SK-N-SH (cell line): ENCODE measurements around the gene SRD5A1. TPM values are rescaled to one million over a fixed set of nuclear protein-coding genes. Genes with fewer than 3 reads are reported as not detected.

Source experiments
- CTCF ChIA-PET: fragments of 300-600, 350-600 bp; formaldehyde crosslinking; extraction: SDS; loops from one replicate; lab custom pipeline; 2021; lab: Yijun Ruan, JAX
- POLR2A ChIA-PET: fragments of 350-600 bp; sonication (Branson Sonifier 250); formaldehyde crosslinking; extraction: SDS; loops from one replicate; lab custom pipeline; 2020; ENCODE audit warnings: antibody characterized with exemption, inconsistent platforms; lab: Yijun Ruan, JAX
- DNase-seq: peaks from one replicate; pipeline ENCODE4 v3.0.0; 2012
- H2AFZ ChIP-seq: fragments of 200-600 bp; sonication (generic); 2 replicates; pipeline ENCODE4 v1.8.1; 2016; ENCODE audit warnings: antibody characterized with exemption, mild to moderate bottlenecking, low read depth
- H3F3A ChIP-seq: fragments of 200-600 bp; sonication (generic); replicated peaks from 2 replicates; pipeline ENCODE3; 2016; ENCODE audit warnings: antibody characterized with exemption, mild to moderate bottlenecking; ENCODE audit not compliant: insufficient read depth
- H3K27ac ChIP-seq, 2 experiments: fragments of 200-500 bp in 1 of 2; fragments of 200-600 bp in 1 of 2; sonication (Bioruptor generic) in 1 of 2; sonication (generic), shearing (Covaris generic) in 1 of 2; 2 replicates each; pipeline versions ENCODE4 v1.5.1 to v1.6.1; 2014 to 2016; ENCODE audit warnings: low read depth in 2 of 2, inconsistent platforms in 1 of 2, low read length in 1 of 2, mild to moderate bottlenecking in 1 of 2, mixed read lengths in 1 of 2
- H3K27me3 ChIP-seq: fragments of 200-600 bp; sonication (generic), shearing (Covaris generic); 2 replicates; pipeline ENCODE4 v1.6.1; 2016; ENCODE audit warnings: mixed run types; ENCODE audit not compliant: insufficient read depth
- H3K36me3 ChIP-seq, 2 experiments: fragments of 200-500 bp in 1 of 2; fragments of 200-600 bp in 1 of 2; sonication (Bioruptor generic) in 1 of 2; sonication (generic) in 1 of 2; replicated peaks in 1 of 2; 2 replicates each; pipeline versions ENCODE3 to v1.5.1; 2014 to 2016; ENCODE audit warnings: low read length in 1 of 2, mild to moderate bottlenecking in 1 of 2; ENCODE audit not compliant: insufficient read depth in 2 of 2, control insufficient read depth in 1 of 2
- H3K4me1 ChIP-seq, 2 experiments: fragments of 200-500 bp in 1 of 2; fragments of 200-600 bp in 1 of 2; sonication (Bioruptor generic) in 1 of 2; sonication (generic), shearing (Covaris generic) in 1 of 2; 2 replicates each; pipeline versions ENCODE4 v1.5.1 to v1.6.1; 2014 to 2016; ENCODE audit warnings: low read depth in 1 of 2, low read length in 1 of 2, mixed run types in 1 of 2; ENCODE audit not compliant: insufficient read depth in 2 of 2, control insufficient read depth in 1 of 2
- H3K4me2 ChIP-seq: fragments of 200-600 bp; sonication (generic), shearing (Covaris generic); 2 replicates; pipeline ENCODE4 v1.6.1; 2017; ENCODE audit warnings: mixed run types
- H3K4me3 ChIP-seq, 2 experiments: fragments of 200-500 bp in 1 of 2; fragments of 200-600 bp in 1 of 2; sonication (Bioruptor generic) in 1 of 2; sonication (generic), shearing (Covaris generic) in 1 of 2; 2 replicates each; pipeline versions ENCODE4 v1.5.1 to v1.8.1; 2014 to 2016; ENCODE audit warnings: low read depth in 2 of 2, inconsistent platforms in 1 of 2, low read length in 1 of 2, mild to moderate bottlenecking in 1 of 2, mixed read lengths in 1 of 2, moderate library complexity in 1 of 2
- H3K79me2 ChIP-seq: fragments of 200-600 bp; sonication (generic); 2 replicates; pipeline ENCODE4 v1.8.1; 2017; ENCODE audit warnings: mild to moderate bottlenecking; ENCODE audit not compliant: insufficient read depth
- H3K9ac ChIP-seq: fragments of 200-600 bp; sonication (generic); 2 replicates; pipeline ENCODE4 v1.6.1; 2017; ENCODE audit warnings: mixed run types
- H3K9me2 ChIP-seq: fragments of 200-600 bp; sonication (generic); 2 replicates; pipeline ENCODE4 v1.6.1; 2017; ENCODE audit warnings: mixed run types
- H3K9me3 ChIP-seq: fragments of 200-600 bp; sonication (generic); 2 replicates; pipeline ENCODE4 v1.6.1; 2017; ENCODE audit warnings: mixed run types, mild to moderate bottlenecking, moderate library complexity
- H4K20me1 ChIP-seq: fragments of 200-600 bp; sonication (generic); 2 replicates; pipeline ENCODE4 v1.6.1; 2017; ENCODE audit warnings: mild to moderate bottlenecking, mixed run types; ENCODE audit not compliant: insufficient read depth
- CHD2 ChIP-seq: fragments of 150-350 bp; IDR thresholded peaks from 2 replicates; pipeline ENCODE4 v1.6.1; 2018; ENCODE audit warnings: low read length; ENCODE audit not compliant: partially characterized antibody
- ELF1 ChIP-seq: IDR thresholded peaks from 2 replicates; pipeline ENCODE4 v1.4.0; 2012
- EP300 ChIP-seq, 2 experiments: IDR thresholded peaks; 2 replicates each; pipeline versions ENCODE4 v1.4.0 to v1.6.1; 2012; ENCODE audit warnings: borderline replicate concordance in 1 of 2, low read depth in 1 of 2, low read length in 1 of 2
- EZH2phosphoT487 ChIP-seq: fragments of 200-600 bp; sonication (generic); IDR thresholded peaks from 2 replicates; pipeline ENCODE4 v1.6.1; 2017; ENCODE audit warnings: low read depth, mixed run types, mild to moderate bottlenecking, antibody characterized with exemption, moderate library complexity, borderline replicate concordance
- FOXJ3 ChIP-seq: sonication (generic); formaldehyde crosslinking; IDR thresholded peaks from 2 replicates; pipeline ENCODE4 v1.5.1; 2020; ENCODE audit warnings: mild to moderate bottlenecking, missing genetic modification reagents
- FOXM1 ChIP-seq: IDR thresholded peaks from 2 replicates; pipeline ENCODE4 v1.4.0; 2012; ENCODE audit warnings: low read depth, mild to moderate bottlenecking
- GABPA ChIP-seq: IDR thresholded peaks from 2 replicates; pipeline ENCODE4 v1.4.0; 2012; ENCODE audit warnings: low read depth, mild to moderate bottlenecking
- GATA2 ChIP-seq: sonication (generic); formaldehyde crosslinking; IDR thresholded peaks from 2 replicates; pipeline ENCODE4 v1.5.0; 2020; ENCODE audit warnings: mild to moderate bottlenecking, missing genetic modification reagents
- MEF2A ChIP-seq: IDR thresholded peaks from 2 replicates; pipeline ENCODE4 v1.4.0; 2012; ENCODE audit warnings: low read depth, borderline replicate concordance
- MXI1 ChIP-seq: IDR thresholded peaks from 2 replicates; pipeline ENCODE4 v1.6.1; 2012; ENCODE audit warnings: mild to moderate bottlenecking, low read depth, low read length, improper control_type of control experiment
- NRF1 ChIP-seq: IDR thresholded peaks from 2 replicates; pipeline ENCODE4 v1.6.1; 2012; ENCODE audit warnings: low read depth, mild to moderate bottlenecking, low read length
- POLR2AphosphoS5 ChIP-seq: IDR thresholded peaks from 2 replicates; pipeline ENCODE4 v1.6.1; 2012; ENCODE audit warnings: low read depth, low read length
- RAD21 ChIP-seq: IDR thresholded peaks from 2 replicates; pipeline ENCODE4 v1.6.1; 2012; ENCODE audit warnings: mild to moderate bottlenecking, low read length
- RFX5 ChIP-seq: IDR thresholded peaks from 2 replicates; pipeline ENCODE4 v1.6.1; 2012; ENCODE audit warnings: mild to moderate bottlenecking, improper control_type of control experiment, low read length
- SIN3A ChIP-seq: IDR thresholded peaks from 2 replicates; pipeline ENCODE4 v1.6.1; 2012; ENCODE audit warnings: low read depth, mild to moderate bottlenecking, low read length, moderate library complexity, borderline replicate concordance
- TAF1 ChIP-seq: IDR thresholded peaks from 2 replicates; pipeline ENCODE4 v1.6.1; 2012; ENCODE audit warnings: low read depth, mild to moderate bottlenecking, low read length, moderate library complexity, borderline replicate concordance
- TCF12 ChIP-seq: IDR thresholded peaks from 2 replicates; pipeline ENCODE4 v1.4.0; 2012
- WGBS: methylation state at CpG from one replicate; pipeline ENCODE4 v1.1.6; 2017; ENCODE audit warnings: low lambda C conversion rate; 5-methylcytosine and 5-hydroxymethylcytosine counted together
- polyA plus RNA-seq, 3 experiments: library from polyadenylated mRNA; depleted of rRNA; stranded (reverse); fragments of >200 nt; gene quantifications; 2 replicates each; pipeline ENCODE4 v1.2.3, GENCODE V29; 2012
- TF ChIP-seq, protein P1 (sequence below): fragments of 150-350 bp; IDR thresholded peaks from 2 replicates; pipeline ENCODE4 v1.6.1; 2017; ENCODE audit warnings: antibody characterized with exemption, low read length, low read depth, borderline replicate concordance
- TF ChIP-seq, protein P2 (sequence below): fragments of 200-600 bp; sonication (generic); IDR thresholded peaks from 2 replicates; pipeline ENCODE4 v1.6.1; 2017; ENCODE audit warnings: antibody characterized with exemption, mild to moderate bottlenecking, moderate library complexity
- TF ChIP-seq, protein P3 (sequence below): IDR thresholded peaks from 2 replicates; pipeline ENCODE4 v1.6.1; 2012; ENCODE audit warnings: mild to moderate bottlenecking, low read depth, low read length, moderate library complexity
- TF ChIP-seq, protein P4 (sequence below): IDR thresholded peaks from 2 replicates; pipeline ENCODE4; 2012
- TF ChIP-seq, protein P5 (sequence below): IDR thresholded peaks from 2 replicates; pipeline ENCODE4 v1.4.0; 2012; ENCODE audit warnings: low read depth

Gene SRD5A1
- polyA plus RNA-seq, 1 of the 3 experiments (the other 2 are of a cell fraction) = 24.0 TPM

DNA sequence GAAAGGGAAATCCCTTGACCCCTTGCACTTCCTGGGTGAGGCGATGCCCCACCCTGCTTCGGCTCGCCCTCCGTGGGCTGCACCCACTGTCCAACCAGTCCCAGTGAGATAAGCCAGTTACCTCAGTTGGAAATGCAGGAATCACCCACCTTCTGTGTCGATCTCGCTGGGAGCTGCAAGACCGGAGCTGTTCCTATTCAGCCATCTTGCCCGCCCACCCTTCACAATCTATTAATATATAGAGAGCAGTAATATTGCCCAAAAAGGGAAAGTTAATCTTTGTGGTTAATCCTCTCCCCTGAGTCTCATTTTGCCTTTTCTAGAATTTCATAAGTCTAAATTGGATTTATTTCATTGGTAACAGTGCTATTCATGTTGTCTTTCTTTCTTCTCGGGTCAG, 16.4 kb downstream of the SRD5A1 start:
- H4K20me1 ChIP-seq = no peaks in the 10 kb centered on the region
- H3K79me2 ChIP-seq = peaks cover 69% of the 10 kb centered on the region
- over 99% methylated on average over 9 of the region's 9 CpGs for WGBS
- H3K36me3 ChIP-seq = peaks cover 10 to 20% of the 10 kb centered on the region in 2 experiments
- no peak overlapping the region for H3K4me2 ChIP-seq
- H2AFZ ChIP-seq = no peak overlapping the region
- no peak overlapping the region for H3K9ac ChIP-seq
- peaks cover 6% of the 10 kb centered on the region for H3K9me3 ChIP-seq
- no peak for DNase-seq
- H3K4me1 ChIP-seq = no peaks in the 10 kb centered on the region
- ChIA-PET CTCF (no interaction called here), POLR2A (no interaction called here)
- no peak overlapping the region for H3K4me3 ChIP-seq
- H3K9me2 ChIP-seq = no peaks in the 10 kb centered on the region
- no peak overlapping the region for H3K27ac ChIP-seq
- H3K27me3 ChIP-seq = no peaks in the 10 kb centered on the region
- no peaks in the 10 kb centered on the region for H3F3A ChIP-seq
- TF ChIP-seq GATA2 (CRISPR knock-in tag) (no peak), TCF12 (no peak), FOXM1 (no peak), RAD21 (no peak), FOXJ3 (CRISPR knock-in tag) (no peak), TAF1 (no peak), GABPA (no peak), POLR2AphosphoS5 (no peak)
- TF ChIP-seq, protein P1, sequence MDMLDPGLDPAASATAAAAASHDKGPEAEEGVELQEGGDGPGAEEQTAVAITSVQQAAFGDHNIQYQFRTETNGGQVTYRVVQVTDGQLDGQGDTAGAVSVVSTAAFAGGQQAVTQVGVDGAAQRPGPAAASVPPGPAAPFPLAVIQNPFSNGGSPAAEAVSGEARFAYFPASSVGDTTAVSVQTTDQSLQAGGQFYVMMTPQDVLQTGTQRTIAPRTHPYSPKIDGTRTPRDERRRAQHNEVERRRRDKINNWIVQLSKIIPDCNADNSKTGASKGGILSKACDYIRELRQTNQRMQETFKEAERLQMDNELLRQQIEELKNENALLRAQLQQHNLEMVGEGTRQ = no peak
- TF ChIP-seq, protein P2, sequence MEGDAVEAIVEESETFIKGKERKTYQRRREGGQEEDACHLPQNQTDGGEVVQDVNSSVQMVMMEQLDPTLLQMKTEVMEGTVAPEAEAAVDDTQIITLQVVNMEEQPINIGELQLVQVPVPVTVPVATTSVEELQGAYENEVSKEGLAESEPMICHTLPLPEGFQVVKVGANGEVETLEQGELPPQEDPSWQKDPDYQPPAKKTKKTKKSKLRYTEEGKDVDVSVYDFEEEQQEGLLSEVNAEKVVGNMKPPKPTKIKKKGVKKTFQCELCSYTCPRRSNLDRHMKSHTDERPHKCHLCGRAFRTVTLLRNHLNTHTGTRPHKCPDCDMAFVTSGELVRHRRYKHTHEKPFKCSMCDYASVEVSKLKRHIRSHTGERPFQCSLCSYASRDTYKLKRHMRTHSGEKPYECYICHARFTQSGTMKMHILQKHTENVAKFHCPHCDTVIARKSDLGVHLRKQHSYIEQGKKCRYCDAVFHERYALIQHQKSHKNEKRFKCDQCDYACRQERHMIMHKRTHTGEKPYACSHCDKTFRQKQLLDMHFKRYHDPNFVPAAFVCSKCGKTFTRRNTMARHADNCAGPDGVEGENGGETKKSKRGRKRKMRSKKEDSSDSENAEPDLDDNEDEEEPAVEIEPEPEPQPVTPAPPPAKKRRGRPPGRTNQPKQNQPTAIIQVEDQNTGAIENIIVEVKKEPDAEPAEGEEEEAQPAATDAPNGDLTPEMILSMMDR = no peak
- TF ChIP-seq, protein P3, sequence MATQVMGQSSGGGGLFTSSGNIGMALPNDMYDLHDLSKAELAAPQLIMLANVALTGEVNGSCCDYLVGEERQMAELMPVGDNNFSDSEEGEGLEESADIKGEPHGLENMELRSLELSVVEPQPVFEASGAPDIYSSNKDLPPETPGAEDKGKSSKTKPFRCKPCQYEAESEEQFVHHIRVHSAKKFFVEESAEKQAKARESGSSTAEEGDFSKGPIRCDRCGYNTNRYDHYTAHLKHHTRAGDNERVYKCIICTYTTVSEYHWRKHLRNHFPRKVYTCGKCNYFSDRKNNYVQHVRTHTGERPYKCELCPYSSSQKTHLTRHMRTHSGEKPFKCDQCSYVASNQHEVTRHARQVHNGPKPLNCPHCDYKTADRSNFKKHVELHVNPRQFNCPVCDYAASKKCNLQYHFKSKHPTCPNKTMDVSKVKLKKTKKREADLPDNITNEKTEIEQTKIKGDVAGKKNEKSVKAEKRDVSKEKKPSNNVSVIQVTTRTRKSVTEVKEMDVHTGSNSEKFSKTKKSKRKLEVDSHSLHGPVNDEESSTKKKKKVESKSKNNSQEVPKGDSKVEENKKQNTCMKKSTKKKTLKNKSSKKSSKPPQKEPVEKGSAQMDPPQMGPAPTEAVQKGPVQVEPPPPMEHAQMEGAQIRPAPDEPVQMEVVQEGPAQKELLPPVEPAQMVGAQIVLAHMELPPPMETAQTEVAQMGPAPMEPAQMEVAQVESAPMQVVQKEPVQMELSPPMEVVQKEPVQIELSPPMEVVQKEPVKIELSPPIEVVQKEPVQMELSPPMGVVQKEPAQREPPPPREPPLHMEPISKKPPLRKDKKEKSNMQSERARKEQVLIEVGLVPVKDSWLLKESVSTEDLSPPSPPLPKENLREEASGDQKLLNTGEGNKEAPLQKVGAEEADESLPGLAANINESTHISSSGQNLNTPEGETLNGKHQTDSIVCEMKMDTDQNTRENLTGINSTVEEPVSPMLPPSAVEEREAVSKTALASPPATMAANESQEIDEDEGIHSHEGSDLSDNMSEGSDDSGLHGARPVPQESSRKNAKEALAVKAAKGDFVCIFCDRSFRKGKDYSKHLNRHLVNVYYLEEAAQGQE = no peak

DNA sequence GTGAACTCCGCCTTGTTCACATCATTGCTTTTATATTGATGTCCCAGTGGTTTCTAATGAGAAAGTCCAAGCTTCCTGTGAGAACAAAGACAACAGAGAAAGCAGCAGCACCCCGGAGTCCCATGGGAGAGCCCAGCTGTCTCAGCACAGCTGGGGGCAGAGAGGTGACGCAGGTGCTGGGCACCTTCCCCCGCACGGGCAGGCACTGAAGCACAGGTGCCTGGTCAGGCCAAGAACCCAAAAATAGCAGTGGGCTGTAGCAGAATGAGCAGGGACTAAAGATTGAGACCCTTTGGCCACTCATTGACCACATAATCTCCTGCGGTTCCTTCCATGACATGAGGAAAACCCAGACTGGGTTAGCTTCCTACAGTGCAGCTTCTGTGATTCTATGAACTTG, 18.8 kb downstream of the SRD5A1 start:
- ChIA-PET CTCF (no interaction called here), POLR2A (no interaction called here)
- no peaks in the 10 kb centered on the region for H3K4me1 ChIP-seq
- H3K27ac ChIP-seq = no peak overlapping the region
- H3K9me3 ChIP-seq = peaks cover 6% of the 10 kb centered on the region
- 76% methylated on average over 5 of the region's 6 CpGs for WGBS
- H3K4me2 ChIP-seq = no peak overlapping the region
- H2AFZ ChIP-seq = no peak overlapping the region
- peaks cover 21 to 36% of the 10 kb centered on the region in 2 experiments for H3K36me3 ChIP-seq
- H3K4me3 ChIP-seq = no peak overlapping the region
- DNase-seq = no peak
- H3K27me3 ChIP-seq = no peaks in the 10 kb centered on the region
- peaks cover 48% of the 10 kb centered on the region for H3K79me2 ChIP-seq
- no peaks in the 10 kb centered on the region for H3K9me2 ChIP-seq
- H3K9ac ChIP-seq = no peak overlapping the region
- H3F3A ChIP-seq = no peaks in the 10 kb centered on the region
- no peaks in the 10 kb centered on the region for H4K20me1 ChIP-seq
- no peak for TF ChIP-seq RFX5
- TF ChIP-seq NRF1 = no peak
- TF ChIP-seq ELF1 = no peak
- TF ChIP-seq FOXM1 = no peak
- no peak for TF ChIP-seq EP300 (IDR thresholded peaks at IDR 0.05; ENCODE audit: borderline replicate concordance in 1 of 2, low read depth in 1 of 2, low read length in 1 of 2)
- no peak for TF ChIP-seq MEF2A
- no peak for TF ChIP-seq TCF12
- TF ChIP-seq POLR2AphosphoS5 = no peak
- TF ChIP-seq SIN3A = no peak
- no peak for TF ChIP-seq GABPA
- TF ChIP-seq CHD2 = no peak
- TF ChIP-seq, protein P4, sequence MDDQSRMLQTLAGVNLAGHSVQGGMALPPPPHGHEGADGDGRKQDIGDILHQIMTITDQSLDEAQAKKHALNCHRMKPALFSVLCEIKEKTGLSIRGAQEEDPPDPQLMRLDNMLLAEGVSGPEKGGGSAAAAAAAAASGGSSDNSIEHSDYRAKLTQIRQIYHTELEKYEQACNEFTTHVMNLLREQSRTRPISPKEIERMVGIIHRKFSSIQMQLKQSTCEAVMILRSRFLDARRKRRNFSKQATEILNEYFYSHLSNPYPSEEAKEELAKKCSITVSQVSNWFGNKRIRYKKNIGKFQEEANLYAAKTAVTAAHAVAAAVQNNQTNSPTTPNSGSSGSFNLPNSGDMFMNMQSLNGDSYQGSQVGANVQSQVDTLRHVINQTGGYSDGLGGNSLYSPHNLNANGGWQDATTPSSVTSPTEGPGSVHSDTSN = no peak
- no peak for TF ChIP-seq EZH2phosphoT487
- TF ChIP-seq FOXJ3 (CRISPR knock-in tag) = no peak
- TF ChIP-seq, protein P5, sequence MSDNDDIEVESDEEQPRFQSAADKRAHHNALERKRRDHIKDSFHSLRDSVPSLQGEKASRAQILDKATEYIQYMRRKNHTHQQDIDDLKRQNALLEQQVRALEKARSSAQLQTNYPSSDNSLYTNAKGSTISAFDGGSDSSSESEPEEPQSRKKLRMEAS = no peak
- no peak for TF ChIP-seq MXI1
